Measurements from ENCODE around the gene LETM1.

Gene LETM1

GRCh38 chr4:1763550-1764080, 92.3 kb downstream of the LETM1 start:
- TF ChIP-seq, protein P1, sequence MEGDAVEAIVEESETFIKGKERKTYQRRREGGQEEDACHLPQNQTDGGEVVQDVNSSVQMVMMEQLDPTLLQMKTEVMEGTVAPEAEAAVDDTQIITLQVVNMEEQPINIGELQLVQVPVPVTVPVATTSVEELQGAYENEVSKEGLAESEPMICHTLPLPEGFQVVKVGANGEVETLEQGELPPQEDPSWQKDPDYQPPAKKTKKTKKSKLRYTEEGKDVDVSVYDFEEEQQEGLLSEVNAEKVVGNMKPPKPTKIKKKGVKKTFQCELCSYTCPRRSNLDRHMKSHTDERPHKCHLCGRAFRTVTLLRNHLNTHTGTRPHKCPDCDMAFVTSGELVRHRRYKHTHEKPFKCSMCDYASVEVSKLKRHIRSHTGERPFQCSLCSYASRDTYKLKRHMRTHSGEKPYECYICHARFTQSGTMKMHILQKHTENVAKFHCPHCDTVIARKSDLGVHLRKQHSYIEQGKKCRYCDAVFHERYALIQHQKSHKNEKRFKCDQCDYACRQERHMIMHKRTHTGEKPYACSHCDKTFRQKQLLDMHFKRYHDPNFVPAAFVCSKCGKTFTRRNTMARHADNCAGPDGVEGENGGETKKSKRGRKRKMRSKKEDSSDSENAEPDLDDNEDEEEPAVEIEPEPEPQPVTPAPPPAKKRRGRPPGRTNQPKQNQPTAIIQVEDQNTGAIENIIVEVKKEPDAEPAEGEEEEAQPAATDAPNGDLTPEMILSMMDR (IDR thresholded peaks at IDR 0.05) = no peak

DNA sequence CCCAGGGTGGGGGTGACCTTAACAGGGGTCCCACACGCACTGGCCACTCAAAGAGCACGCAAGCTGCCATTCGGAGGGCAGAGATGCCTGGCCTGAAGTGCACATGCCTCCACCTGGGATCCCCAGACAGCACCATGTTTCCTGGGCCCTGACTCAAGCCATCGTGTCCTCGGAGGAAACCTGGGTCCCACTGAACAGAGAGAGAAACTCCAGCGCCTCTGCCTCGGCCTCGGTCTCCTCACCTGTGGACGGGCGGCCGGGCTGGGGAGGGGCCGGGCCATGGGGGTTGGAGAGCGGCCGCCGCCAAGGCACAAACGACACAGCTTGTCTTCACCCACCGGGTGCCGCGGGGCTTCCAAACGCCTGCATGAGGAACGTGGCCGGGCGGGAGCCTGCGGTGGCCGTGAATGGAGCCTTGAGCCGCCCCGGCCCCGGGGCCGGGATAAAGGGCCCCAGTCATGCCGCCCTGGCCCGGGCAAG, 92.8 kb downstream of the LETM1 start:
- TF ChIP-seq, protein P1 (IDR thresholded peaks at IDR 0.05) = no peak

- TF ChIP-seq, protein P1 (IDR thresholded peaks at IDR 0.05) = no peak
Measured at GRCh38 chr4:1762264-1763010, 93.5 kb downstream of the LETM1 start.
